ENCODE results near the gene ST3GAL2. TPM values are rescaled to one million over a fixed set of nuclear protein-coding genes. Genes with fewer than 3 reads are reported as not detected.

ST3GAL2 gene
- total and polyA plus RNA-seq, 10 of the 15 experiments (the other 5 are each of a cell fraction or from before 2014, with no cell fraction given): 0.95 to 61.7 (median 25.9) TPM

DNA sequence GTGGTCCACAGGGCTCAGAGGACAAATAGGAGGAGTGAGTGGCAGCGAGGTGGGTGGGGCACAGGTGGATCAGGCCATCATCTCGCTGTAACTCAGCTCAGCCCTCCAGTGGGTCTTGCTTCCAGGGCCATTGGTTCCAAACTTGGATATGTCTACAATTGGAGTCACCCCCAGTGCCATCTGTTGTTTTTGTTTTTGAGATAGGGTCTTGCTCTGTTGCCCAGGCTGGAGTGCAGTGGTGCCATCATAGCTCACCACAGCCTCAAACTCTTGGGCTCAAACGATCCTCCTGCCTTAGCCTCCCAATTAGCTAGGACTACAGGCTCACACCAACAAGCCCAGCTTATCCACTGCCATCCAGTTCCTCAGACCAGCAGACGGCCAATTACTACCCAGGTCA is 46.3 kb downstream of the ST3GAL2 start (continued):
- TF ChIP-seq, protein P1, sequence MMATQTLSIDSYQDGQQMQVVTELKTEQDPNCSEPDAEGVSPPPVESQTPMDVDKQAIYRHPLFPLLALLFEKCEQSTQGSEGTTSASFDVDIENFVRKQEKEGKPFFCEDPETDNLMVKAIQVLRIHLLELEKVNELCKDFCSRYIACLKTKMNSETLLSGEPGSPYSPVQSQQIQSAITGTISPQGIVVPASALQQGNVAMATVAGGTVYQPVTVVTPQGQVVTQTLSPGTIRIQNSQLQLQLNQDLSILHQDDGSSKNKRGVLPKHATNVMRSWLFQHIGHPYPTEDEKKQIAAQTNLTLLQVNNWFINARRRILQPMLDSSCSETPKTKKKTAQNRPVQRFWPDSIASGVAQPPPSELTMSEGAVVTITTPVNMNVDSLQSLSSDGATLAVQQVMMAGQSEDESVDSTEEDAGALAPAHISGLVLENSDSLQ (IDR thresholded peaks at IDR 0.05): no peak
- TF ChIP-seq ESRRA (IDR thresholded peaks at IDR 0.05; ENCODE audit: low read length) (no peak), NR2C2 (IDR thresholded peaks at IDR 0.05; ENCODE audit: borderline replicate concordance, control insufficient read depth, insufficient read length, low read depth) (no peak), SREBF2 (IDR thresholded peaks at IDR 0.05; ENCODE audit: low read length) (no peak)
- TF ChIP-seq, protein P2, sequence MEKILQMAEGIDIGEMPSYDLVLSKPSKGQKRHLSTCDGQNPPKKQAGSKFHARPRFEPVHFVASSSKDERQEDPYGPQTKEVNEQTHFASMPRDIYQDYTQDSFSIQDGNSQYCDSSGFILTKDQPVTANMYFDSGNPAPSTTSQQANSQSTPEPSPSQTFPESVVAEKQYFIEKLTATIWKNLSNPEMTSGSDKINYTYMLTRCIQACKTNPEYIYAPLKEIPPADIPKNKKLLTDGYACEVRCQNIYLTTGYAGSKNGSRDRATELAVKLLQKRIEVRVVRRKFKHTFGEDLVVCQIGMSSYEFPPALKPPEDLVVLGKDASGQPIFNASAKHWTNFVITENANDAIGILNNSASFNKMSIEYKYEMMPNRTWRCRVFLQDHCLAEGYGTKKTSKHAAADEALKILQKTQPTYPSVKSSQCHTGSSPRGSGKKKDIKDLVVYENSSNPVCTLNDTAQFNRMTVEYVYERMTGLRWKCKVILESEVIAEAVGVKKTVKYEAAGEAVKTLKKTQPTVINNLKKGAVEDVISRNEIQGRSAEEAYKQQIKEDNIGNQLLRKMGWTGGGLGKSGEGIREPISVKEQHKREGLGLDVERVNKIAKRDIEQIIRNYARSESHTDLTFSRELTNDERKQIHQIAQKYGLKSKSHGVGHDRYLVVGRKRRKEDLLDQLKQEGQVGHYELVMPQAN (conservative IDR thresholded peaks at IDR 0.05): no peak

DNA sequence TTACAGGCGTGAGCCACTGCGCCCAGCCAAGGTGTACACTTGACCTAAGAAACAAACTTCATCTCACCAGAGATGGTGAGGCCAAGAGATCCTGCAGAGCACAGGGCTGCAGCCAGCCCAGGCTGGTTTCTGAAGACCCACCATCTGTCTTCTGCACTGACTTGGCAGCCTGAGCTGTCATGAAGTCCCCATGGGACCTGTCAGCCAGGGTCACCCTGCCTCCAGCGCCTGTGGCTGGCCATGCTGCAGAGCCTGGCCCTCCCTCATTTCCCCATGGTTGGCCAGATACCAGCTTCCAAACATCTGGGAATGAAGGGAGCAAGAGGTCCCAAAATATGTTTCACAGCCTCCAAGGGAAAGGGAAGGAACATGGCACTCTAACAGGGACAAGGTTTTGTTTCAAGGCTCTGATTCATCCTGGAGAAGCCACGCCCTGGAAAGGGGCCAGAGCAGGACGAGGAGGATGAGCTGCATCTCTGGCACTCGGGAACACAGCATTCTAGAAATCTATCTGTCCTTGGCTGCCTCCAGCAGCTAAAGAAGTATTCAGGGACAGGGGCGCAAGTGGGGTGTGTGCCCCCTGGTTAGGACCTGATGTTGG is 46.9 kb downstream of the ST3GAL2 start:
- H3K79me2 ChIP-seq (ENCODE audit: control insufficient read depth, insufficient read depth, low read length): peaks cover 2% of the 10 kb centered on the region
- no peaks in the 10 kb centered on the region for H3K27me3 ChIP-seq (replicated peaks in 1 of 2; ENCODE audit: control insufficient read depth in 2 of 2, insufficient read depth in 2 of 2, low read length in 1 of 2)
- ChIA-PET CTCF (interaction anchor here (0.8 to 1.9 kb wide), 2 partner anchors 11 to 16 kb away, joined by 3 to 5 read pairs; no protein-coding TSS in a partner anchor), POLR2A (interaction anchor here (0.6 to 1.0 kb wide), 3 partner anchors 12 to 89 kb away, joined by 3 read pairs; no protein-coding TSS in a partner anchor), SMC1A (ENCODE audit: uncharacterized antibody, unreplicated experiment) (interaction anchor here (1.2 to 1.3 kb wide), 2 partner anchors 64 to 133 kb away, joined by 3 read pairs; no protein-coding TSS in a partner anchor), RAD21 (ENCODE audit: unreplicated experiment) (interaction anchor here (1.0 kb wide), 1 partner anchor 17 kb away, joined by 4 read pairs; no protein-coding TSS in a partner anchor)
- H4K20me1 ChIP-seq (ENCODE audit: control insufficient read depth, insufficient read depth): no peaks in the 10 kb centered on the region
- no peaks in the 10 kb centered on the region for H3K9me3 ChIP-seq (replicated peaks; ENCODE audit: control insufficient read depth, insufficient read depth, low read length)
- H3K4me2 ChIP-seq (ENCODE audit: control insufficient read depth, insufficient read depth): no peak overlapping the region
- DNase-seq (ENCODE audit: low read depth, low spot score): no peak
- no peak overlapping the region for H3K27ac ChIP-seq (ENCODE audit: control insufficient read depth, insufficient read depth)
- no peak overlapping the region for H3K4me3 ChIP-seq
- BruUV-seq (replicated peaks): no TSS peak
- no peak overlapping the region for H2AFZ ChIP-seq (ENCODE audit: control insufficient read depth, low read depth, low read length)
- 98% methylated on average over 7 of the region's 7 CpGs for WGBS (ENCODE audit: insufficient coverage, insufficient replicate concordance, low lambda C conversion rate, missing lambda C conversion rate)
- no peak for FAIRE-seq
- intact Hi-C loops (cut with micrococcal nuclease; ENCODE audit: unreplicated experiment) (no loop called here), in situ Hi-C loops (cut with MboI) (no loop called here)
- no peak overlapping the region for H3K9ac ChIP-seq (ENCODE audit: control insufficient read depth, insufficient read depth, low read length)
- H3K4me1 ChIP-seq (ENCODE audit: control insufficient read depth, insufficient read depth, low read length): no peaks in the 10 kb centered on the region; the same call in 1 of the 2 replicates
- no peak for ATAC-seq
- H3K36me3 ChIP-seq (ENCODE audit: control insufficient read depth in 2 of 2, insufficient read depth in 2 of 2, low read length in 1 of 2): peaks cover 40 to 42% of the 10 kb centered on the region in 2 experiments
- TF ChIP-seq POLR2A (IDR thresholded peaks at IDR 0.05; ENCODE audit: low read depth, low read length) (peak; percentile 25; the same call in 1 of the 2 replicates), NFYA (IDR thresholded peaks at IDR 0.05; ENCODE audit: borderline replicate concordance, low read depth, low read length) (no peak)

Data from GM12878 (cell line).